Limb (tissue), 2 donors: ENCODE measurements around the gene IL1RAPL2.
"Not testable (repeated sequence)": the region's sequence is repeated elsewhere in the genome, so short reads cannot be mapped to it uniquely, and the experiment has no call there.

Experiments
- DNase-seq, 2 donors: peaks; one replicate each; pipeline ENCODE4 v3.0.0-alpha.2; 2016; ENCODE audit errors: extremely low spot score in 2 of 2

The IL1RAPL2 gene

DNA sequence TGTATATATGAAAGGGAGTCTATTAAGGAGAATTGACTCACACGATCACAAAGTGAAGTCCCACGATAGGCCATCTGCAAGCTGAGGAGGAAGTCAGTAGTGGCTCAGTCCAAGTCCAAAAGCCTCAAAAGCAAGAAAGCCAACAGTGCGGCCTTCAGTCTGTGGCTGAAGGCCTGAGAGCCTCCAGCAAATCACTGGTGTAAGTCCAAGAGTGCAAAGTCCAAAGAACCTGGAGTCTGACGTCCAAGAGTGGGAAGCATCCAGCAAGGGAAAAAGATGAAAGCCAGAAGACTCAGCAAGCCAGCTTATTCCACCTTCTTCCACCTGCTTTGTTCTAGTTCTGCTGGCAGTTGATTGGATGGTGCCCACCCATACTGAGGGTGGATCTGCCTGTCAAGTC is 104.1 kb downstream of the IL1RAPL2 start:
- no peak for DNase-seq

DNA sequence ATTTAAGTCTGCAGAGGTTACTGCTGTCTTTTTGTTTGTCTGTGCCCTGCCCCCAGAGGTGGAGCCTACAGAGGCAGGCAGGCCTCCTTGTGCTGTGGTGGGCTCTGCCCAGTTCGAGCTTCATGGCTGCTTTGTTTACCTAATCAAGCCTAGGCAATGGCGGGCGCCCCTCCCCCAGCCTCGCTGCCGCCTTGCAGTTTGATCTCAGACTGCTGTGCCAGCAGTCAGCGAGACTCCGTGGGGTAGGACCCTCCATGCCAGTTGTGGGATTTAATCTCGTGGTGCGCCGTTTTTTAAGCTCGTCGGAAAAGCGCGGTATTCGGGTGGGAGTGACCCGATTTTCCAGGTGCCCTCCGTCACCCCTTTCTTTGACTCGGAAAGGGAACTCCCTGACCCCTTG is 111.5 kb downstream of the IL1RAPL2 start:
- DNase-seq = not testable (repeated sequence)

DNA sequence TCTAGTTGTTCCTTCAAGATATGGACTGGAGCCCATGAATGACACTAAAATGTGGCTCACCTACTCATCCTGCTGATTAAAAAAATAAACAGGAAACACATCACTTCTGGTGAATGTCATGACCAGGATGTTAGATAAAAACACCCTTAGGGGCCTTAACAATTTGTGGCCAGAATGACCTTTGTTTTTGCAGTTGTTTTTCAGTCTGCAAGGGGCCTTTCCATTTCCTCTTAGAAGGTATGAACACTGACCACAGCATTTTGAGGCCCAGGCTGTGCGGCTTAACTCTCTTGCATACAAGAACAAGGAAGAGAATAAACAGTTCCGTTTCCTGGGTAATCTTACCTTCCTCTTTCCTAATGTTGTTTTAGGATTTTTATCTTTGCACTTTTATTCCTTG is 113.2 kb downstream of the IL1RAPL2 start:
- DNase-seq = no peak

DNA sequence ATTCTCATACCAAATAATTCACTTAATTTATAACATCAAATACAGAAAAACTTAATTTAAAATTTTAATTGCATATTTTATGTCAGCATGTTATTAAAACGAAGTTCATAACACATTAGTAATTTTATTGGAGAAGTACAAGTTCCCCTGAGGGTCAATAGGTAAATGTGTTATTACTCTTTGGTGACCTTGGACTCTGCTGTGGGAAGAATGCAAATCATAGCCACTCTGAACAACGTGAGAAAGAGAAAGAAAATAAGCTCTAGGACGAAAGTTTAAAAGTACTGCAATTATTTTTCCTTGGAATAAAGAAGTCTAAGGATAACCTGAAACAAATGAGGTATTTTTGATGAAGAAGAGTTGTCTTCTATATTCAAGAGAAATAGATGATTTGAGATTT is 115.2 kb downstream of the IL1RAPL2 start:
- DNase-seq = no peak

DNA sequence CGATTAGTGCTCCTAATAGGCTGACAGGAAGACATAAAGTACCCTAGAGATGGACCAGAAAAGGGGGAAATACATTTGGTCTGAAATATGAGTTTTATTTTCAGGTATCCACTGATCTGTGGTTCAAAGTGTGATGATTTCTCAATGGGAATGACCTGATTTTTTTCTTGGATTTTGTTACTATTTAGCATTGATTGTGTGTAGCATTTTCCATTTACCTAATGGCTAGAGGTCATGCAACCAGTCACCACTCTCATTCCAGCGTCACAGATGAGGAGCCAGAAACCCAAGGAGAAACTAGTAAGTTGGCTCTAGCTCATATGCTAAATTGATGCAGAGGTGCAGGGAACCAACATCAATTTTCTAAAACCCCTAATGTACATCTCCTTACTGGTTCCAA is 118.1 kb downstream of the IL1RAPL2 start:
- no peak for DNase-seq

DNA sequence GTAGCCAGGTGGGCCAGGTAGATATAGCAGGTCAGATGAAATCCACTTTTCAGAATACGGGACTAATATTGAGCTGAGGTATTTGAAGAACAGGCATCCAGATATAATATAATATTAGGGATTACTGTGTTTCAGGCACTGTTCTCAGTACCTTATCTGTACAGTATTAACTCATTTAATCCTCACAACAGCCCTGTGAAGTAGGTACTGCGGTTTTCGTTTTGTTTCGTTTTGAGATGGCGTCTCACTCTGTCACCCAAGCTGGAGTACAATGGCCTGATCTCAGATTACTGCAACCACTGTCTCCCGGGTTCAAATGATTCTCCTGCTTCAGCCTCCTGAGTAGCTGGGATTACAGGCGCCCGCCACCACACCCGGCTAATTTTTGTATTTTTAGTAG is 129.6 kb downstream of the IL1RAPL2 start:
- no peak for DNase-seq

- DNase-seq = no peak
These were observed 130.7 kb downstream of the IL1RAPL2 start for GRCh38 chrX:104696667-104697066.

GRCh38 chrX:104697294-104697693 is 131.3 kb downstream of the IL1RAPL2 start:
- DNase-seq = peak; percentile 4 to 20

DNA sequence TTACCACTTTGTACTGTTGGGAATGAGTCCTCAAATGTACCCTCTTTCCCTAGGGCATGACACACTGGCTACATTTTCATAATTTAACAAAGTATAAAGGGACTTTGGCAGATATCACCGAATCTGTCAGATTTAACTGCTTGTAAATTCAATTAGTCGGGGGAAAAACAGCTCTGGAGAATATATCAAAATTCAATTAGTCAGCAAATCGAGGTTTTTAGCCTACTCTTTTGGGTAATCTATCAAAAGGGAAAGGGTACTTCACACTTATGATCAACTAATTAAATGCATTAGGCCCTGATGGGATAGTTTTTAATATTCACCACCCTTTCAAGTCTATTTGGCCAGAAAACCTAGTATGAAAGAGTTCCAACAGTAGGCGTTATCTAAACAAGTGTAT is 141.0 kb downstream of the IL1RAPL2 start:
- no peak for DNase-seq

DNA sequence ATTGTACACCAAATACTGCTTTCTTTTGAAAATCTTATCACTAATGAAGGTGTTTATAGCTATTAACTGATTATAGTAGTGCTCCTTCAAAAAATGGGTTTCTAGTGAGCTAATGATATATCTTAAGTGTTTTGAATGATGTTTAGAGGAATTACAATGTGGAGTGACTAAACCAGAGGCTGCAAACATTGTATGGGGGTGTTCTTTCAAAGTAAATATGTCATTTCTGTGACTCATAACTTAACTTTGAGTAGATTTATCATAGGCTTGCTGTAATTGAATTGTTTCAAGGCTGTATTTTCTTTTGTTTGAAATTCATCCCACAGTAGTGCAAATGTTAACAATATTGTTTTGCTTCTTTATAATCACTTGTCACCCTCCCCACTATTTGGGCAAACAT is 141.6 kb downstream of the IL1RAPL2 start:
- no peak for DNase-seq

DNA sequence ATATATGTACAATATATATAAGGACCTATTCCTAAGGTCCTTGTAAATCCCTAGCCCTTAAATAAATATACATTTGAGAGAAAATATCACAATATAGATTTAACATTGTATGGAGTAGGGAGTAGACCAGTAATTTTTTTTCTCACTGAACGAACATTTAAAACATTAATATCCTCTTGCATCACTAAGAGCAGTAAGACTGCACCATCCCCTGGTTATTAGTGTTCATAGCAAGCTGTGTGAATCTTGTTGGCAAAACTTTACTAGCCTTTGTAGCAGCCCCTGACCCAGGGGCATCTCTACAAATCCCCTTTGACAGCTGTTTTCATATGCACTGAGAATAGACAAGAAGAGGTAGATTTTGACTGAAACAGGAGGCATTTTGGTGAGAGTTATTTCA is 146.5 kb downstream of the IL1RAPL2 start:
- DNase-seq = no peak

DNA sequence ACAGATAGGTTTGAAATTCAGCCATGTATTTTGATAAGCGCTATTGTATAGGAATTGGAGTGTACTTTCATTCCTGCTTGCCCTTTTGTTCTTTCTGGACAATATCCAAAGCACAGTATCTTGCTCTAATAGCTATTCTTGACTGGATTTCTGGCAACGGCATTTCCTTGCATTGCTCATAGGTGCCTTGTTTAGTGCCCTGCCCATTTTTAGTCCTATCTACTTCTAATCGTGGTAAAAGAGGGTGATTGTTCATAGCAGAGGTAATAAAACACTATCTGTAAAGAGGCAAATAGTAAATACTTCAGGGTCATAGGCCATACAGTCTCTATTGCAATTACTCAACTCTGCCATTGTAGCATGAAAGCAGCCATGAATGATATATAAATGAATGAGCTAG is 155.9 kb downstream of the IL1RAPL2 start:
- DNase-seq = no peak

GRCh38 chrX:104728456-104728855 is 162.5 kb downstream of the IL1RAPL2 start:
- DNase-seq = no peak

GRCh38 chrX:104742355-104742754 is 176.4 kb downstream of the IL1RAPL2 start:
- no peak for DNase-seq

DNA sequence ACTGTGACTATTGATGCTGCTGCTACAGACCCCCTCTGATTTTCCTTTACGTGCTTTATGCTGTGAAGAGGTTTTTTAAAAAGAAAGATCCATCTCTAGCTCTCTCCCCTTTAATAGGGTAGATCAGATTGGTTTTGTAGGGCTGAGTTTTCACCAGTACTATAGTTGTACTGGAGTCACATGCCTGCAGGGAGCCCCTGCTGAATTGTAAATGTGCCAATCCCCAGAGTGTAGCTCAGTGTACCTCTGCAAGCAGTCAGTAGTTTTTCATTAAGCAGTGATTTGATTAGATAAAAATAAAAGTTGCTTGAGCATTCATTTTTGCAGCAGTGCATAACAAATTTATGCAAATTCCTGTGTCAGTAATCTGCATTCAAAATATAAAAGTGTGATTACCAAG is 179.2 kb downstream of the IL1RAPL2 start:
- no peak for DNase-seq

DNA sequence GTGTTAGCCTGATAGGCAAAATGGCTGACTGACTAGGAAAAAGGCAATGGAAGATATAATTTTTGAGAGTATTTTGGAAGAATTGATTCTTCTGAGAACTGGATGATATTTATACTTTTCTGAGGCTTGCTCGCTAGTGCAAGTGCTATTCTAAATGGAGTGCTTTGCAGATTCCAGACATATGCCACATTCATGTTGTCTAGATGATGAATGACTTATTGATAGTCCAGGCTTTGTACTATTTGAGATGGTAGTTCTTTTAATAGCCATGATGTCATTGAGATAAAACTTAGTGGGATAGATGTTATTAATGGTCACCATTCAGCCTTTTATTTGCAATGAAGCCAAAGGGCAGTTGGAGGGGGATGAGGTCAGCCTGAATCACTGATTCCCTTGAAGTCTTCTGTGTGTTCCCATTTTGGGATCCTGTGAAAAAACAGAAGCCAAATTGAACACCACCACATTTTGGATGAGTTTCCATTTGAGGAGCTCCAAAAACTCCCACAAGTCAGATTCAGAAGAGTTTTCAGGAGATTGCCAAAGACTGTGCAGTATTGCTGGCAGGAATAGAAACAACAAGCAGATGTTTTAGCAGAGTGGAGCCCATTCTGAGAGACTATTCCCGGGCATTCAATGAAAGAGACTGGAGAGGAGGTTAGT is 184.1 kb downstream of the IL1RAPL2 start:
- peak in 1 of 2 donors; percentile 4 for DNase-seq

DNA sequence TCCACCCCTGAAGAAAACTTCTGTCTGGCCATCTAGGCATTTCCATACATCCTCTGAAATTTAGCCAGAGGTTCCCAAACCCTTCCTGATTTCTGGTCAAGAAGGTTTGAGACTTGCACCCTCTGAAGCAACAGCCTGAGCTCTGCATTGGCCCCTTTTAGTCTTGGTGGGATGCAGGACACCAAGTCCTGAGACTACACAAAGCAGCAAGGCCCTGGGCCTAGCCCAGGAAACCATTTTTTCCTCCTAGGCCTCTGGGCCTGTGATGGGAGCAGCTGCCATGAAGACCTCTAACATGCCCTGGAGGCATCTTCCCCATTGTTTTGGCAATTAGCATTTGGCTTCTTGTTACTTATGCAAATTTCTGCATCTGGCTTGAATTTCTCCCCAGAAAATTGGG is 196.6 kb downstream of the IL1RAPL2 start:
- DNase-seq = no peak

DNA sequence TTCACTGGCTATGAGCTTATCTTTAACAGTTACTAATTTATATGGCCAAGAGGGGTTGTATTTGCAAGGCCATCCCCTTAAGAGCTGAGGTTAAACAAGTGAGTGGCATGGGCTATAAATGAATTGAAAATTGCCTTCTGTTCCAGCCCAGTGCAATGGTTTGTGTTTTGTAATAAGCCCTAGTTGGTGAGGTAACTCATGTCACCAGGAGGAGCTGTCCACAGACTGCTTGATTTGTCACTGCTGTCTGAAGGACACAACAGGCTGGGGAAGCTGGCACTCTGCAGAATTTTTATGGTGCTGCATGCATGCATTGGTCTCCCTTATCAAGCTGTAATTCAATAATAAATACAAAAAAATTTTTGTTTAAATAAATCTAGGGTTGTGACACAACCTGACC is 223.8 kb downstream of the IL1RAPL2 start:
- no peak for DNase-seq

DNA sequence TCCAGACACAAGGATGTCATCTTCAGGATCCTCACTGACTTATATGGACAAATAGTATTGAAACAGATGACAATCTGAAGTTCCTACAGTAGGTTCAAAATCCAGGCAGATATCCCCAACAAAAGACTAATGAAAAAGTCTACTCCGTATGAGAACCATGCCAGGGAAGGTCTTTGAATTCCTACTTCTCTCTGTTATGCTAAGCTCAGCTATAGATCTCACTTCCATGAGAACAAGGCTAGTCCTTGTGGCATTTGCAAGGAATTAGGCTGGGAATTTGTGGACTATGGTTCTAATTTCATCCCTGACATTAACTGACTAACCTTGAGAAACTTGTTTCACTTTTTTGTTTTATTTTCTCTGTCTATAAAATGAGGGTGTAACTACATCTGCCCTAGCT is 229.8 kb downstream of the IL1RAPL2 start:
- DNase-seq = no peak

DNA sequence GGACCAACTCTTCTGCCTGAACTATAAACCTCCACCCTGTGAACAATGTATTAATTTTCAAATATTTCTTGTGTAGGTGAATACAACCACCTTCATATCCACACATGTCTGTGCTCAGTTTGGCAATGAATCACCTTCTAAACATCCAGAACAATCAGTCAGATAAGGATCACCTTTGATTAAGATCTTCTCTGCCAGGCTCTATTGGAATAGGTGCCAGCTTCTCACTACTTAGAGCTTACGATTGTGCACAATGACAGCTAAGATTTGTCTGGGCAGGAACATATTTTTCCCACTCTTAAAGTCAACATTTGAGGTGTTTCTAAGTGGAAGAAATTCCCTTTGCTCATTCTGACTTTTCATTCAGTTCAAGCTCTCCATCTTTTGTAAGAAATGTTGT is 237.2 kb downstream of the IL1RAPL2 start:
- DNase-seq = no peak

GRCh38 chrX:104806346-104806745 is 240.3 kb downstream of the IL1RAPL2 start:
- no peak for DNase-seq

DNA sequence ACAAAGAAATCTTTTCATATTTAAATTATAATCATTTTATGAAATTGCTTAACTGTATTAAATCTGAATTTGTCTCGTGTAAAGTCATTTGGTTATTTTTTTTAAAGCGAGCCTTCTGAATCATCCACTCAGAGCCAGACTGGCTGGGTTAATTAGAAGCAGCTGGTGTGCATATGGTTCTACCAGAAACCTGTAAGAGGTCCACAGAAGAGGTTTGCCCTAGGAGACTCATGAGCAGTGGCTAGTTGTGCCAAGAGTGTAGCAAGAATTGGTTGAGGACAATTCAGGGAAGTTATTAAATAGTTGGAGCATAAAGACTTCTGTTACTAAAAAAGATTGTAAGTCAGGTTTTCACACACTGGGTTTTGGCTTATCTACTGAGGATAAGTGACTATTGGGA is 267.4 kb downstream of the IL1RAPL2 start:
- DNase-seq = peak in 1 of 2 donors; percentile 5

GRCh38 chrX:104842646-104843045 is 276.6 kb downstream of the IL1RAPL2 start:
- no peak for DNase-seq

DNA sequence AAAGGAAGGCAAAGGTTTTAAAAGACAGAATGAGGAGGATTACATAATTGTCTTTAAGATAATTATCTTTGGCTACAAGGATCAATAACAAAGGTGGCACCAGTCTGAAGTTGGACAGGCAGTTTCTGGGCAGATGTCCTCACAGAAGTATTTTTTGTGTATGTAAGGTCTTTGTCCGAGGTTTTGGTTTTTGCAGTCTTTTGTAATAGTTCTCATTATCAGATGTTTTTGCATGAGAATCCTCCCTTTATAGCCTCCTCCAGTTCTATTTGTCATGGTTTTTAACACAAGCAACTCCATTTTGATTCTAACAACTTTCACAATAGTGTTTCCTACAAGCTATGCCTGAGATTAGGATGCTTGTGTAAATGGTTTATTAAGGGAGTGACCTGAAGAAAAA is 286.2 kb downstream of the IL1RAPL2 start:
- DNase-seq = no peak
